Epithelial cell of proximal tubule (primary cell): ENCODE measurements around the gene IPO9. TPM values are rescaled to one million over a fixed set of nuclear protein-coding genes. Genes with fewer than 3 reads are reported as not detected.

ENCODE experiments used
- DNase-seq: peaks from one replicate; pipeline ENCODE4 v3.0.0-alpha.2; 2011; ENCODE audit warnings: low read depth
- H3K4me3 ChIP-seq: 2 replicates; pipeline ENCODE4 v1.5.1; 2011; ENCODE audit warnings: low read depth, mild to moderate bottlenecking, low read length
- CTCF ChIP-seq: conservative IDR thresholded peaks from 2 replicates; pipeline ENCODE4 v1.5.1; 2012; ENCODE audit warnings: low read depth, mild to moderate bottlenecking, low read length
- total RNA-seq: library from RNA; depleted of rRNA; stranded (reverse); fragments of >200 nt; gene quantifications from 2 replicates; pipeline ENCODE4 v1.2.3, GENCODE V29; 2015

IPO9 gene
- total RNA-seq, 1 donor from 2014 or later: 16.3 TPM

- H3K4me3 ChIP-seq: no peak overlapping the region
- no peak for TF ChIP-seq CTCF
- no peak for DNase-seq
Observed at GRCh38 chr1:201791779-201792173, 37.2 kb upstream of the IPO9 start.

GRCh38 chr1:201792534-201793305, 36.2 kb upstream of the IPO9 start:
- H3K4me3 ChIP-seq: no peak overlapping the region
- peak; percentile 41 for DNase-seq
- peak; percentile 100 for TF ChIP-seq CTCF

- H3K4me3 ChIP-seq: no peak overlapping the region
- no peak for DNase-seq
- no peak for TF ChIP-seq CTCF
Observed at GRCh38 chr1:201793306-201793925, 35.5 kb upstream of the IPO9 start.

GRCh38 chr1:201795066-201795465, 33.9 kb upstream of the IPO9 start:
- no peak overlapping the region for H3K4me3 ChIP-seq
- TF ChIP-seq CTCF: peak; percentile 54
- DNase-seq: no peak

GRCh38 chr1:201800246-201800645, 28.7 kb upstream of the IPO9 start:
- no peak for TF ChIP-seq CTCF
- H3K4me3 ChIP-seq: no peak overlapping the region
- no peak for DNase-seq

GRCh38 chr1:201806801-201807200, 22.2 kb upstream of the IPO9 start:
- no peak for TF ChIP-seq CTCF
- no peak for DNase-seq
- no peak overlapping the region for H3K4me3 ChIP-seq
